Activated CD4-positive, alpha-beta T cell treated with anti-CD3 and anti-CD28 coated beads, Interleukin-2, amount 10 ng/mL, durations not matched to agents 24 days and 14 days (primary cell): ENCODE data around the gene BPIFA2. TPM values are rescaled to one million over a fixed set of nuclear protein-coding genes. Genes with fewer than 3 reads are reported as not detected.

ENCODE experiments used
- DNase-seq: peaks from one replicate; pipeline ENCODE4 v3.0.0; 2022
- H3K27ac Mint-ChIP-seq: one replicate; pipeline ENCODE4 v1.8.0; 2022; ENCODE audit warnings: mild to moderate bottlenecking, mixed read lengths
- H3K27me3 Mint-ChIP-seq: one replicate; pipeline ENCODE4 v1.8.0; 2022; ENCODE audit warnings: mixed read lengths
- H3K36me3 Mint-ChIP-seq: one replicate; pipeline ENCODE4 v1.8.0; 2022; ENCODE audit warnings: low read depth, mild to moderate bottlenecking, mixed read lengths
- H3K4me1 Mint-ChIP-seq: one replicate; pipeline ENCODE4 v1.8.0; 2021; ENCODE audit warnings: mixed read lengths
- H3K4me3 Mint-ChIP-seq: one replicate; pipeline ENCODE4 v1.8.0; 2022; ENCODE audit warnings: mild to moderate bottlenecking, moderate library complexity, mixed read lengths
- H3K9me3 Mint-ChIP-seq: one replicate; pipeline ENCODE4 v1.8.0; 2021; ENCODE audit warnings: mixed read lengths
- intact Hi-C: fragments of 100-400 bp; cut with micrococcal nuclease; formaldehyde crosslinking; loops from one replicate; pipeline ENCODE4 v1.15.1; 2023
- total RNA-seq: library from RNA; stranded (reverse); gene quantifications from 2 replicates; pipeline ENCODE4 v1.2.3, GENCODE V29; 2022

The BPIFA2 gene
- total RNA-seq, 1 donor from 2014 or later, result not detected

- DNase-seq, result no peak
- intact Hi-C loops, result no loop called here
- H3K27me3 Mint-ChIP-seq, result peaks cover 24% of the 10 kb centered on the region
- no peak overlapping the region for H3K27ac Mint-ChIP-seq
- H3K36me3 Mint-ChIP-seq, result no peaks in the 10 kb centered on the region
- H3K4me3 Mint-ChIP-seq, result no peak overlapping the region
- H3K9me3 Mint-ChIP-seq, result no peaks in the 10 kb centered on the region
- no peaks in the 10 kb centered on the region for H3K4me1 Mint-ChIP-seq
These were observed 28.5 kb upstream of the BPIFA2 start for GRCh38 chr20:33139467-33139866.

- Mint-ChIP-seq H3K4me3 (no peak overlapping the region), H3K27me3 (peaks cover 33% of the 10 kb centered on the region), H3K36me3 (no peaks in the 10 kb centered on the region), H3K9me3 (no peaks in the 10 kb centered on the region), H3K27ac (no peak overlapping the region), H3K4me1 (no peaks in the 10 kb centered on the region)
- intact Hi-C loops, result no loop called here
- DNase-seq, result no peak
These were observed 22.4 kb upstream of the BPIFA2 start for GRCh38 chr20:33145521-33145920.

- H3K27me3 Mint-ChIP-seq, result peaks cover 24% of the 10 kb centered on the region
- DNase-seq, result no peak
- H3K27ac Mint-ChIP-seq, result no peak overlapping the region
- H3K9me3 Mint-ChIP-seq, result no peaks in the 10 kb centered on the region
- no peak overlapping the region for H3K4me3 Mint-ChIP-seq
- intact Hi-C loops, result no loop called here
- no peaks in the 10 kb centered on the region for H3K4me1 Mint-ChIP-seq
- H3K36me3 Mint-ChIP-seq, result no peaks in the 10 kb centered on the region
These were observed 20.7 kb upstream of the BPIFA2 start for GRCh38 chr20:33147299-33147698.

GRCh38 chr20:33148040-33148439, 19.9 kb upstream of the BPIFA2 start:
- DNase-seq, result no peak
- H3K4me1 Mint-ChIP-seq, result no peaks in the 10 kb centered on the region
- H3K9me3 Mint-ChIP-seq, result no peaks in the 10 kb centered on the region
- H3K4me3 Mint-ChIP-seq, result no peak overlapping the region
- no peak overlapping the region for H3K27ac Mint-ChIP-seq
- H3K27me3 Mint-ChIP-seq, result peaks cover 17% of the 10 kb centered on the region
- intact Hi-C loops, result no loop called here
- no peaks in the 10 kb centered on the region for H3K36me3 Mint-ChIP-seq

- Mint-ChIP-seq H3K4me1 (no peaks in the 10 kb centered on the region), H3K4me3 (no peak overlapping the region), H3K27ac (no peak overlapping the region), H3K36me3 (no peaks in the 10 kb centered on the region), H3K9me3 (no peaks in the 10 kb centered on the region), H3K27me3 (peaks cover 10% of the 10 kb centered on the region)
- intact Hi-C loops, result no loop called here
- no peak for DNase-seq
These were observed 13.7 kb upstream of the BPIFA2 start for GRCh38 chr20:33154252-33154651.

- H3K27ac Mint-ChIP-seq, result no peak overlapping the region
- no peaks in the 10 kb centered on the region for H3K4me1 Mint-ChIP-seq
- no peak overlapping the region for H3K4me3 Mint-ChIP-seq
- intact Hi-C loops, result no loop called here
- DNase-seq, result no peak
- H3K9me3 Mint-ChIP-seq, result no peaks in the 10 kb centered on the region
- no peaks in the 10 kb centered on the region for H3K36me3 Mint-ChIP-seq
- peaks cover 7% of the 10 kb centered on the region for H3K27me3 Mint-ChIP-seq
These were observed 9.1 kb upstream of the BPIFA2 start for GRCh38 chr20:33158637-33159385.

- peaks cover 4% of the 10 kb centered on the region for H3K27me3 Mint-ChIP-seq
- no peaks in the 10 kb centered on the region for H3K9me3 Mint-ChIP-seq
- H3K36me3 Mint-ChIP-seq, result no peaks in the 10 kb centered on the region
- no peak overlapping the region for H3K27ac Mint-ChIP-seq
- no peak overlapping the region for H3K4me3 Mint-ChIP-seq
- no peak for DNase-seq
- H3K4me1 Mint-ChIP-seq, result no peaks in the 10 kb centered on the region
- intact Hi-C loops, result no loop called here
These were observed 8.2 kb upstream of the BPIFA2 start for GRCh38 chr20:33159713-33160112.

- no peak for DNase-seq
- Mint-ChIP-seq H3K27ac (no peak overlapping the region), H3K9me3 (no peaks in the 10 kb centered on the region), H3K4me1 (no peaks in the 10 kb centered on the region), H3K4me3 (no peak overlapping the region), H3K36me3 (no peaks in the 10 kb centered on the region), H3K27me3 (peaks cover 3% of the 10 kb centered on the region)
- intact Hi-C loops, result no loop called here
These were observed 7.3 kb upstream of the BPIFA2 start for GRCh38 chr20:33160681-33161080.

GRCh38 chr20:33162313-33162712, 5.6 kb upstream of the BPIFA2 start:
- Mint-ChIP-seq H3K4me3 (no peak overlapping the region), H3K36me3 (no peaks in the 10 kb centered on the region), H3K27ac (no peak overlapping the region), H3K9me3 (no peaks in the 10 kb centered on the region), H3K4me1 (no peaks in the 10 kb centered on the region), H3K27me3 (no peaks in the 10 kb centered on the region)
- intact Hi-C loops, result no loop called here
- no peak for DNase-seq

- Mint-ChIP-seq H3K9me3 (no peaks in the 10 kb centered on the region), H3K4me3 (no peak overlapping the region), H3K4me1 (no peaks in the 10 kb centered on the region), H3K27me3 (no peaks in the 10 kb centered on the region), H3K36me3 (no peaks in the 10 kb centered on the region), H3K27ac (no peak overlapping the region)
- intact Hi-C loops, result no loop called here
- no peak for DNase-seq
These were observed 5.2 kb upstream of the BPIFA2 start for GRCh38 chr20:33162753-33163152.

- peaks cover 6% of the 10 kb centered on the region for H3K9me3 Mint-ChIP-seq
- H3K27ac Mint-ChIP-seq, result no peak overlapping the region
- no peaks in the 10 kb centered on the region for H3K36me3 Mint-ChIP-seq
- H3K27me3 Mint-ChIP-seq, result no peaks in the 10 kb centered on the region
- intact Hi-C loops, result no loop called here
- no peak overlapping the region for H3K4me3 Mint-ChIP-seq
- no peaks in the 10 kb centered on the region for H3K4me1 Mint-ChIP-seq
- DNase-seq, result no peak
These were observed 3.9 kb upstream of the BPIFA2 start for GRCh38 chr20:33163856-33164762.

GRCh38 chr20:33164763-33165095, 3.2 kb upstream of the BPIFA2 start:
- H3K9me3 Mint-ChIP-seq, result peaks cover 7% of the 10 kb centered on the region
- no peak overlapping the region for H3K4me3 Mint-ChIP-seq
- intact Hi-C loops, result no loop called here
- no peak for DNase-seq
- H3K36me3 Mint-ChIP-seq, result no peaks in the 10 kb centered on the region
- H3K27ac Mint-ChIP-seq, result no peak overlapping the region
- no peaks in the 10 kb centered on the region for H3K27me3 Mint-ChIP-seq
- no peaks in the 10 kb centered on the region for H3K4me1 Mint-ChIP-seq

GRCh38 chr20:33165416-33166055, 2.4 kb upstream of the BPIFA2 start:
- peaks cover 11% of the 10 kb centered on the region for H3K9me3 Mint-ChIP-seq
- H3K27me3 Mint-ChIP-seq, result no peaks in the 10 kb centered on the region
- no peaks in the 10 kb centered on the region for H3K4me1 Mint-ChIP-seq
- no peaks in the 10 kb centered on the region for H3K36me3 Mint-ChIP-seq
- H3K4me3 Mint-ChIP-seq, result no peak overlapping the region
- intact Hi-C loops, result no loop called here
- H3K27ac Mint-ChIP-seq, result no peak overlapping the region
- DNase-seq, result no peak

GRCh38 chr20:33166533-33167113, 1.3 kb upstream of the BPIFA2 start:
- no peak overlapping the region for H3K4me3 Mint-ChIP-seq
- no peaks in the 10 kb centered on the region for H3K4me1 Mint-ChIP-seq
- no peak for DNase-seq
- intact Hi-C loops, result no loop called here
- no peaks in the 10 kb centered on the region for H3K27me3 Mint-ChIP-seq
- H3K27ac Mint-ChIP-seq, result no peak overlapping the region
- no peaks in the 10 kb centered on the region for H3K36me3 Mint-ChIP-seq
- H3K9me3 Mint-ChIP-seq, result peaks cover 12% of the 10 kb centered on the region
